RPMI8226 (cell line): ENCODE results near the gene DUSP28.

Experiments
- DNase-seq: peaks from one replicate; pipeline ENCODE4 v3.0.0-alpha.2; 2015

DUSP28 gene

GRCh38 chr2:240601061-240601830 is 41.1 kb downstream of the DUSP28 start:
- DNase-seq, result no peak

GRCh38 chr2:240601831-240602160 is 41.6 kb downstream of the DUSP28 start:
- no peak for DNase-seq

- no peak for DNase-seq
Observed at GRCh38 chr2:240602266-240603050, 42.3 kb downstream of the DUSP28 start.

- DNase-seq, result no peak
Observed at GRCh38 chr2:240603081-240603835, 43.1 kb downstream of the DUSP28 start.

- DNase-seq, result no peak
Observed at GRCh38 chr2:240603846-240604245, 43.7 kb downstream of the DUSP28 start.

GRCh38 chr2:240604291-240604938 is 44.3 kb downstream of the DUSP28 start:
- DNase-seq, result no peak

- no peak for DNase-seq
Observed at GRCh38 chr2:240604939-240605716, 45.0 kb downstream of the DUSP28 start.

- DNase-seq, result no peak
Observed at GRCh38 chr2:240605867-240606743, 45.9 kb downstream of the DUSP28 start.

- DNase-seq, result no peak
Observed at GRCh38 chr2:240611601-240612210, 51.5 kb downstream of the DUSP28 start.
